Activated T-cell treated with anti-CD3 and anti-CD28 coated beads for 4 hours (primary cell): ENCODE data around the gene KRTAP1-3.
"Not testable (repeated sequence)": the region's sequence is repeated elsewhere in the genome, so short reads cannot be mapped to it uniquely, and the experiment has no call there.

Source experiments
- DNase-seq: peaks from one replicate; pipeline ENCODE4 v3.0.0-alpha.2; 2020

The KRTAP1-3 gene

DNA sequence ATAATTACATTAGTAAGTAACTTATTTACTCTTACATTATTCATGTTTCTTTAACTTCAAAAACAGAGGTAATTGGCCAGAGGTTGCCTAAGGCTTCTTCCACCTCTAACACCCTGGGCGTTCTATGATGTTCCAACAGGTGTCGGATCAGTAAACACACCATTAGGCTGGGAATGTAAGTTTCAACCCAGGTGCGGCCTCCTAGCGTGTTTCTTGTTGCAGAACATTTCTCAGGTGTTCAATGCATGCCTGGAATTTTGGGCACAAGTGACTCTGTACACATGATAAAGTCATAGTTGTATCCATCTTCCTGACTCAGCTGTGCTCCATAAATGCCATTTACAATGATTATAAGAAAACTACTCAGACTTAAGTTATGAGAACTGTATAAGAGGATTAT, 19.4 kb upstream of the KRTAP1-3 start:
- DNase-seq, result no peak

DNA sequence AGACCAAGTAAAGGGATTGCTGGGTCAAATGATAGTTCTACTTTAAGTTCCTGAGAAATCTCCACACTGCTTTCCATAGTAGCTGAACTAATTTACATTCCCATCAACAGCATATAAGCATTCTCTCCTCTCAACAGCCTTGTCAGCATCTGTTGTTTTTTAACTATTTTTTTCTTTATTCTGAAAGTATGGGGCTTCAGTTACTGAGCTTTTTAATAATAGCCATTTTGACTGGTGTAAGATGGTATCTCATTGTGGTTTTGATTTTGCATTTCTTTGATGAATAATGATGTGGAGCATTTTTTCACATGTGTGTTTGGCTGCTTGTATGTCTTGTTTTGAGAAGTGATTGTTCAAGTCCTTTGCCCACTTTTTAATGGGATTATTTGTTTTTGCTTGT, 17.9 kb upstream of the KRTAP1-3 start:
- no peak for DNase-seq

GRCh38 chr17:41049110-41049509, 14.4 kb upstream of the KRTAP1-3 start:
- DNase-seq, result no peak

- no peak for DNase-seq
Measured at GRCh38 chr17:41048441-41048840, 13.8 kb upstream of the KRTAP1-3 start.

DNA sequence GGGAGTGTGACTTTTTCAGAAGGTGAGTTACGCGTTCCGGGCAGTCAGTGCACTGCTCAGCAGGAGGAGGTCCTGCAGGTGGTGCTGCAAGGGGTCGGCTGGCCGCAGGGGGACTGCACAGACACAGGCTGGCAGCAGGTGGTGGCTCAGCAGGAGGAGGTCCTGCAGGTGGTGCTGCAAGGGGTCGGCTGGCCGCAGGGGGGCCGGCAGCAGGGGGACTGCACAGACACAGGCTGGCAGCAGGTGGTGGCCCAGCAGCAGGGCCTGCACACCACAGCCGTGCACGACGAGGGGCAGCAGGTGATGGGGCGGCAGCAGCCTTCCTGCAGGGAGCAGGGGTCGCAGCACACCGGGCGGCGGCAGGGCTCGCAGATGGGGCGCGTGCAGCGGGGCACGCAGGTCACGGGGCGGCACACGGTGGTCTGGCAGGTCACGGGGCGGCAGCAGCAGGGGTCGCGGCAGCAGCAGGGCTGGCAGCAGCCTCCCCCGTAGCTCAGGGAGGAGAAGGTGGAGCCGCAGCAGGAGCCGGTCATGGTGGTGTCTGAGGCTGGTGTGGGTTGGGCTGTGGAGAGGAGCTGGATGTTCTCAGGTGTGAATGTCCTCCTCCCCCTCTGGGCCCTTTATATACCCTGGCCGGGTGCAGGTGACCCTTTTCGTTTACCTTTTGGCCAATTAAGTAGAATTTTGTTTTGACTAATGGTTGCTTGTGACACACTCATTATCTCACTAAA, 12.2 kb upstream of the KRTAP1-3 start, which contains the start of gene KRTAP2-1:
TSS of gene KRTAP2-1 (minus strand) at position 582 of the 731 bp plus-strand sequence. CDS start at position 533, 49 bp downstream.
- not testable (repeated sequence) for DNase-seq

GRCh38 chr17:41042953-41043352, 8.3 kb upstream of the KRTAP1-3 start:
- DNase-seq, result no peak

DNA sequence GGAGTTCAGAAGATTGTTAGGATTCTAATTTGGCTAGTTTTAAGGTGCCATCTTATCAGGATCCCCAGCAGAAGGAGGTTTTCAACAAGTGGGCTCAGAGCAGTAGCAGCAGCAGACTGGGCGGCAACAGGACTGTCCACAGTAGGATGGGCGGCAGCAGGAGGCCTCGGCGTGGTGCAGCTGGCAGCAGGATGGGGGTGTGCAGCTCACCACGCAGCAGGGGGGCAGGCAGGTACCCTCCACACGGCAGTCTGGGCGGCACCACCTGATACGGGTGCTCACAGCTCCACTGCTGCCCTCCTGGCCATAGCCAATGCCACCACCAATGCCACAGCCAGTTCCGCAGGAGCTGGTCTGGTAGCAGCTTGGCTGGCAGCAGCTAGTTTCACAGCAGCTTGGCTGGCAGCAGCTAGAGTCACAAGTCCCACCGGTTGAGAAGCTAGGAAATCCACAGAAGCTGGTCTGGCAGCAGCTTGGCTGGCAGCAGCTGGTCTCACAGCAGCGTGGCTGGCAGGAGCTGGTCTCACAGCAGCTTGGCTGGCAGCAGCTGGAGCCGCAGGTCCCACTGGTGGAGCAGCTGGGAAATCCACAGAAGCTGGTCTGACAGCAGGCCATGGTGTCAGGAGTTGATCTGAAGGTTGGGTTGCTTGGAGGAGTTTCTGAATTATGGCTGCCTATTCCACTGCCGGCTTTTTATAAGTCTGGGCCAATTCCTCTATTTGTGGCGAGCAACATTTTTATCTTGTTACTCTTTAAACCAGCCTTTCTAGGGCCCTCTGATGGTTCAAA, 6.3 kb upstream of the KRTAP1-3 start, which contains the start of gene KRTAP1-1:
TSS of gene KRTAP1-1 (minus strand) at position 668 of the 789 bp plus-strand sequence. CDS start at position 615, 53 bp downstream.
- DNase-seq, result not testable (repeated sequence)

GRCh38 chr17:41037853-41038350, 3.2 kb upstream of the KRTAP1-3 start:
- no peak for DNase-seq

GRCh38 chr17:41029633-41030245, 4.9 kb downstream of the KRTAP1-3 start, which contains the start of gene KRTAP1-4:
TSS of gene KRTAP1-4 (minus strand) at chr17:41030195. CDS start at chr17:41030078, 117 bp downstream.
- DNase-seq, result no peak

DNA sequence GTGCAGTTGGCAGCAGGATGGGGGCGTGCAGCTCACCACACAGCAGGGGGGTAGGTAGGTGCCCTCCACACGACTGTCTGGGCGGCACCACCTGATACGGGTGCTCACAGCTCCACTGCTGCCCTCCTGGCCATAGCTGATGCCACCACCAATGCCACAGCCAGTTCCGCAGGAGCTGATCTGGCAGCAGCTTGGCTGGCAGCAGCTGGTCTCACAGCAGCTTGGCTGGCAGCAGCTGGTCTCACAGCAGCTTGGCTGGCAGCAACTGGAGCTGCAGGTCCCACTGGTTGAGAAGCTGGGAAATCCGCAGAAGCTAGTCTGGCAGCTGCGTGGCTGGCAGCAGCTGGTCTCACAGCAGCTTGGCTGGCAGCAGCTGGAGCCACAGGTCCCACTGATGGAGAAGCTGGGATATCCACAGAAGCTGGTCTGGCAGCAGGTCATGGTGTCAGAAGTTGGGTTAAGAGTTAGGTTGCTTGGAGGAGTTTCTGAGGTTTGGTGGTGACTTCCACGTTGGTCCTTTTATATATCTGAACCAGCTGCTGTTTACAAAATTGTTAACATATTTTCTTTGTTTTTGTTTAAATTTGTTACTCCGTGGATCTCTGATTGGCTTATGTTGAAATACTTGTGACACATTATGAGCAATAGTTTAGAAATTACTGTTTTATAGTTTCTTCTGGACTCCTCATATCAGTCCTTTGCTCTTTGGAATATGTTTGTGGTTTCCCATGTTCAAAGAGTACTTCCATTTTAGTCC, 7.8 kb downstream of the KRTAP1-3 start, which contains the start of gene KRTAP1-5:
TSS of gene KRTAP1-5 (minus strand) at position 494 of the 757 bp plus-strand sequence. CDS start at position 441, 53 bp downstream.
- DNase-seq, result no peak

DNA sequence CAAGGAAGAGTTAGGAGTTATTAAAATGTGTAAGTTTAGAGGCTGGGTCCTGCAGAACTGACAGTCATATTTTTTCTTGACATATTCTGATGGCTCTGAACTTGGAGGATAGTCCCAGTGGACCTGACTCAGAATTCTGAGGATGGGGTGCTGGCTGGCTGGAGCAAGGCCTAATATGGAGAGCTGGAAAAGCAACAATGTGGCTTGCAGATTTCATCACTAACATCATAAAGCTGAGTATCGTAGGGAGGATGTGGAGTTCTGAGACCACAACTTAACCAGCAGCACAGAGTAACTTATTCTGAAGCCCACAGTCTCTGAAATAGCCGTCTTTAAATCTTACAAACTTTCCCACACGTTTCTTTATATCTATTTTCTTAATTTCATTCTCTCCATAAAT, 10.0 kb downstream of the KRTAP1-3 start:
- DNase-seq, result no peak

- DNase-seq, result no peak
Measured at GRCh38 chr17:41020336-41020735, 14.3 kb downstream of the KRTAP1-3 start.

DNA sequence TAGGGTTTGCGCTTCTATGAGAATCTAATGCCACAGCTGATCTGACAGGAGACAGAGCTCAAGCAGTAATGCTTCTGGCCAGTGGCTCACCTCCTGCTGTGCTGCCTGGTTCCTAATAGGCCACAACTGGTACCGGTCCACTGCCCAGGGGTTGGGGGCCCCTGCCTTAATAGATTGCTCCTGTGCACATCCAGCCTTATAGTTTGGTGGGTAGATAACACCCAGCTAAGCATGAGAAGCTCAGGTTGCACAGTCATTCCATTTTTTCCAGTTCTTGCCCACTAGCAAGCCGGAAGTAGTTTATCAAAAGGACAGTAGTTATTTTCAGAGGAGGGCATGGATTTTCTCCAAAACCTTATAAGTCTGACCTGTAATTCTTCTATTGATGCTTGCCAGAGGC, 15.3 kb downstream of the KRTAP1-3 start:
- no peak for DNase-seq

- no peak for DNase-seq
Measured at GRCh38 chr17:41018541-41018940, 16.1 kb downstream of the KRTAP1-3 start.

- no peak for DNase-seq
Measured at GRCh38 chr17:41016578-41017215, 18.0 kb downstream of the KRTAP1-3 start.

DNA sequence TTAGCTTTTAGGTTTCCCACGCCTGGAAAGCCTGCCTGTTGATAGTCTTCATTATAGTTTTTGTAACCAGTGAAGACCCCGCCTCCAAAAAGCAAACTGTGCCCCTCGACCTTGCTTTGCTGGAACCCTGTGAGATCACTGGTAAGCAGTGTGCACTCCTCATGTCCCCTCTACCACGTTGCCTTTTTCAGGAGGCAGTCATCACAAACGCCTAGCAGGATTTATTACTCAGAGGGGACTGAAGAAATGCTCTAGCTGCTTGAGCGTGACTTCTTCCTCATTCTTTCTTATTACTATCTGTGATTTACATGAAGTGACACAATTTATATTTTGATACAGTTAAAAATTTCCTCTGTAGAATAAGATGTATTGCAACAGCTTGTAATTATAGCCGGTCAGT, 19.2 kb downstream of the KRTAP1-3 start:
- no peak for DNase-seq

GRCh38 chr17:41013606-41014005, 21.1 kb downstream of the KRTAP1-3 start:
- no peak for DNase-seq

DNA sequence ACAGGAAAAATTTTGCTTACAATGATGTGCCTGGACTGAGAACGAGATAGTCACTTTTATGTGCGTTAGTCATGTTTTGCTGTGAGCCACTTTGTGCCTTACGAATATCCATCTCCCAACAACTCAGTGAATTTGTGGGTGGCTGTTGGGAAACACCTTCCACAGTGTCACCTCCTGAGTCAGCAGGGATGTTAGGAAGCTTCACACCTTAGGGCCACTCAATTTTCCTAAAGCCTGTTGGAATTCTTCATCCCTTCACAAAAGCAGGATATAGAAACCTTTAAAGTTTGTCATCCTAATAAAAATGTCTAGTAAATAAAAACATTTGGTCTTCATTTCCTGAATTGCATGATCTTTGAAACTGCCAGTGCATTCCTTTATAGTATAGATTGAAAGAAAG, 21.5 kb downstream of the KRTAP1-3 start:
- no peak for DNase-seq

DNA sequence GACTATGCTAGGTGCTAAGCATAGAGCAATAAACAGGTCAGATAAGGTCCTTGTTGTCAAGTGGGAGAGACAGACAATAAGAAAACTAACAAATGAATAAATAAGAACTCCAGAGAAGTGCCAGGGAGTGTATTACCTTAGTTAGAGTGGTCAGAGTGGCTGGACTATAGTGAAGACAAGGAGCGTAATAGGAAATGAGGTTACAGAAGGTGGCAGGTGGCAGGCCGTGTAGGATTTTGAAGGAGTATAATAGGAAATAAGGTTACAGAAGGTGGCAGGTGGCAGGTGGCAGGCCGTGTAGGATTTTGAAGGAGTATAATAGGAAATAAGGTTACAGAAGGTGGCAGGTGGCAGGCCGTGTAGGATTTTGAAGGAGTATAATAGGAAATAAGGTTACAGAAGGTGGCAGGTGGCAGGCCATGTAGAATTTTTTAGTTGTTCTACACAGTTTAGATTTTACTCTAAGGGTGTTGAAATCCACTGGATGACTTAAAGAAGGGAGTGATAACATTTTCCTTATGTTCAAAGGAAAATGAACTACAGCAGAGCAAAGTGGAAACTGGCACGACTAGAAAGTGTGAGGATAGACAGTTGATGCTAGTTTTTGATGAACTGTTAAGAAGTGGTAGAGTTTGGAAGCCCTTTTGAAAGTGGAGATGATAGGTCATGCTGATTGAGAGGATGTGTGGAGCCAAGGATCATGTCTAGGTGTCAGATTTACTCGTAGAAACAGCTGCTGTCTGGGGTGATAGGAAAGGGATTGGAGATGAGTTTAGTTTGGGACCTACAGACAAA, 22.2 kb downstream of the KRTAP1-3 start:
- DNase-seq, result no peak

DNA sequence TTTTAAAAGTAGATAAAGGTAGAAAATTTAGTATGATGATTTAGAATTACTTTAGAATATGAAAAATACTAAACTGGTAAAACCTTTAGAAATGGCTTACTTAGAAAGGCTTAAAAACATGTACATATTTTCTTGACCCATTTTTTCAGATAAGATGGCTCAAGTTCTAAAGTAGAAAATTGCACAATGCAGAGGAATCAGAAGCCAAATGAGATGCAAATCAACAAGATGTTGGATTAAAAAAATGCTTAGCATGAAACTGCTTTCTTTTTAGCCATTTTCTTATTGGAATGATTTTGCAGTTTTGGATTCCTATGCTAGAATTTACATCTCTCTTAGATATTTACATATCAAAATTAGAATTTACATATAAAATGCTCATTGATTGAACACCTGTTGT, 24.2 kb downstream of the KRTAP1-3 start:
- DNase-seq, result no peak

GRCh38 chr17:41009936-41010335, 24.7 kb downstream of the KRTAP1-3 start:
- no peak for DNase-seq
